H1 (cell line): ENCODE data around the gene ARHGEF7. TPM values are rescaled to one million over a fixed set of nuclear protein-coding genes. Genes with fewer than 3 reads are reported as not detected.
"Not testable (repeated sequence)": the region's sequence is repeated elsewhere in the genome, so short reads cannot be mapped to it uniquely, and the experiment has no call there.

ENCODE experiments used
- CTCF ChIA-PET: fragments of 300-600 bp; sonication (Branson Sonifier 250); formaldehyde crosslinking; loops from one replicate; lab custom pipeline; 2021; ENCODE audit not compliant: partially characterized antibody; lab: Charles Lee
- POLR2A ChIA-PET: fragments of 300-600 bp; sonication (Branson Sonifier 250); formaldehyde crosslinking; loops from one replicate; lab custom pipeline; 2021; ENCODE audit warnings: inconsistent platforms; ENCODE audit not compliant: partially characterized antibody; lab: Charles Lee
- DNase-seq, 2 experiments: peaks; one replicate each; pipeline versions ENCODE4 v3.0.0 to v3.0.0-alpha.2; 2010 to 2022; ENCODE audit warnings: low spot score in 2 of 2, low read depth in 1 of 2, mixed read lengths in 1 of 2
- FAIRE-seq: peaks from 2 replicates; lab custom pipeline; 2011; peaks lifted over from hg19 to GRCh38; lab: Jason Lieb, UNC
- H2AFZ ChIP-seq: 2 replicates; pipeline ENCODE4 v1.8.1; 2012; ENCODE audit warnings: low read length, inconsistent platforms
- H2AK5ac ChIP-seq: 2 replicates; pipeline ENCODE4 v1.6.1; 2013; ENCODE audit warnings: low read depth, low read length
- H2BK120ac ChIP-seq: replicated peaks from 2 replicates; pipeline ENCODE3; 2013; ENCODE audit warnings: low read depth, low read length, inconsistent platforms
- H2BK12ac ChIP-seq: 2 replicates; pipeline ENCODE4 v1.6.1; 2013; ENCODE audit warnings: low read depth, low read length
- H2BK15ac ChIP-seq: 2 replicates; pipeline ENCODE4 v1.6.1; 2013; ENCODE audit warnings: low read length
- H2BK20ac ChIP-seq: 2 replicates; pipeline ENCODE4 v1.6.1; 2013; ENCODE audit warnings: low read length
- H2BK5ac ChIP-seq: 2 replicates; pipeline ENCODE4 v1.6.1; 2013; ENCODE audit warnings: low read depth, low read length
- H3K14ac ChIP-seq: 2 replicates; pipeline ENCODE4 v1.6.1; 2013; ENCODE audit warnings: inconsistent platforms; ENCODE audit not compliant: insufficient read length
- H3K18ac ChIP-seq: 2 replicates; pipeline ENCODE4 v1.6.1; 2013; ENCODE audit warnings: low read length; ENCODE audit errors: extremely low read depth
- H3K23ac ChIP-seq: 2 replicates; pipeline ENCODE4 v1.6.1; 2013; ENCODE audit warnings: inconsistent platforms; ENCODE audit not compliant: insufficient read length
- H3K23me2 ChIP-seq: 2 replicates; pipeline ENCODE4 v1.6.1; 2013; ENCODE audit warnings: low read depth, low read length
- H3K27ac ChIP-seq: 2 replicates; pipeline ENCODE4 v1.6.1; 2011; ENCODE audit warnings: low read depth, low read length, inconsistent platforms
- H3K27me3 ChIP-seq, 4 experiments: replicated peaks in 1 of 4; 1 replicate in 1 of 4; 2 replicates in 3 of 4; pipeline versions ENCODE4 v1.6.1 to v1.8.1; 2011 to 2013; ENCODE audit warnings: low read length in 3 of 4, mild to moderate bottlenecking in 3 of 4, inconsistent platforms in 2 of 4, mixed read lengths in 2 of 4, moderate library complexity in 1 of 4; ENCODE audit not compliant: control insufficient read depth in 3 of 4, insufficient read depth in 3 of 4; ENCODE audit errors: extremely low read depth in 1 of 4
- H3K36me3 ChIP-seq, 4 experiments: 2 replicates each; pipeline versions ENCODE4 v1.6.1 to v1.8.1; 2011 to 2013; ENCODE audit warnings: mild to moderate bottlenecking in 4 of 4, low read length in 3 of 4, moderate library complexity in 2 of 4, control low read depth in 1 of 4, inconsistent platforms in 1 of 4; ENCODE audit not compliant: insufficient read depth in 4 of 4, control insufficient read depth in 2 of 4
- H3K4ac ChIP-seq: replicated peaks from 2 replicates; pipeline ENCODE3; 2013; ENCODE audit warnings: low read length, low read depth, mixed read lengths, inconsistent platforms; ENCODE audit not compliant: insufficient read length
- H3K4me1 ChIP-seq, 4 experiments: replicated peaks in 1 of 4; 1 replicate in 1 of 4; 2 replicates in 3 of 4; pipeline versions ENCODE4 v1.6.1 to v1.8.1; 2011 to 2013; ENCODE audit warnings: low read length in 3 of 4, inconsistent platforms in 2 of 4, mixed read lengths in 1 of 4; ENCODE audit not compliant: insufficient read depth in 4 of 4, control insufficient read depth in 3 of 4
- H3K4me2 ChIP-seq, 2 experiments: 2 replicates each; pipeline versions ENCODE4 v1.6.1 to v1.8.1; 2011 to 2013; ENCODE audit warnings: low read depth in 2 of 2, low read length in 2 of 2, control low read depth in 1 of 2, inconsistent platforms in 1 of 2, mild to moderate bottlenecking in 1 of 2; ENCODE audit not compliant: insufficient read depth in 1 of 2
- H3K4me3 ChIP-seq, 4 experiments: fragments of 200-600, 300-600 bp in 1 of 4; sonication (generic), shearing (Covaris generic), sonication (Bioruptor Twin) in 1 of 4; 2 replicates each; pipeline versions ENCODE4 v1.5.1 to v1.8.1; 2011 to 2016; ENCODE audit warnings: low read length in 4 of 4, low read depth in 3 of 4, control low read depth in 2 of 4, inconsistent platforms in 2 of 4, mild to moderate bottlenecking in 2 of 4, mixed read lengths in 1 of 4, moderate library complexity in 1 of 4; ENCODE audit not compliant: insufficient read depth in 2 of 4; ENCODE audit errors: extremely low read depth in 1 of 4
- H3K56ac ChIP-seq: replicated peaks from 2 replicates; pipeline ENCODE3; 2013; ENCODE audit warnings: low read depth, mild to moderate bottlenecking, mixed read lengths, low read length, inconsistent platforms; ENCODE audit not compliant: insufficient read length
- H3K79me1 ChIP-seq: 2 replicates; pipeline ENCODE4 v1.6.1; 2013; ENCODE audit warnings: low read depth, low read length, control low read depth
- H3K79me2 ChIP-seq, 2 experiments: 2 replicates each; pipeline versions ENCODE4 v1.6.1 to v1.8.1; 2012 to 2013; ENCODE audit warnings: low read length in 2 of 2, mild to moderate bottlenecking in 2 of 2, inconsistent platforms in 1 of 2; ENCODE audit not compliant: insufficient read depth in 2 of 2, control insufficient read depth in 1 of 2
- H3K9ac ChIP-seq, 4 experiments: replicated peaks in 1 of 4; 1 replicate in 1 of 4; 2 replicates in 3 of 4; pipeline versions ENCODE4 v1.6.1 to v1.8.1; 2011 to 2013; ENCODE audit warnings: low read depth in 3 of 4, low read length in 3 of 4, control low read depth in 2 of 4, mild to moderate bottlenecking in 2 of 4, moderate library complexity in 2 of 4, inconsistent platforms in 1 of 4; ENCODE audit errors: extremely low read depth in 1 of 4
- H3K9me3 ChIP-seq, 2 experiments: 2 replicates each; pipeline versions ENCODE4 v1.6.1 to v1.8.1; 2012 to 2013; ENCODE audit warnings: mild to moderate bottlenecking in 2 of 2, moderate library complexity in 2 of 2, control low read depth in 1 of 2, inconsistent platforms in 1 of 2, low read depth in 1 of 2, low read length in 1 of 2, mixed read lengths in 1 of 2; ENCODE audit not compliant: insufficient read depth in 2 of 2
- H4K20me1 ChIP-seq, 2 experiments: replicated peaks in 1 of 2; 2 replicates each; pipeline versions ENCODE3 to v1.8.1; 2011 to 2013; ENCODE audit warnings: inconsistent platforms in 2 of 2, low read length in 2 of 2, mild to moderate bottlenecking in 1 of 2; ENCODE audit not compliant: insufficient read depth in 2 of 2, control insufficient read depth in 1 of 2
- H4K5ac ChIP-seq: 2 replicates; pipeline ENCODE4 v1.6.1; 2013; ENCODE audit warnings: low read length, low read depth, mixed read lengths, inconsistent platforms; ENCODE audit not compliant: insufficient read length
- H4K8ac ChIP-seq: 2 replicates; pipeline ENCODE4 v1.8.0; 2013; ENCODE audit warnings: mild to moderate bottlenecking, moderate library complexity, low read length, inconsistent platforms; ENCODE audit not compliant: insufficient read depth; ENCODE audit errors: extremely low read depth
- H4K91ac ChIP-seq: replicated peaks from 2 replicates; pipeline ENCODE3; 2013; ENCODE audit warnings: low read length, mixed read lengths, inconsistent platforms; ENCODE audit not compliant: insufficient read length
- WGBS, 2 experiments: shearing (Covaris generic) in 1 of 2; methylation state at CpG; one replicate each; pipeline versions ENCODE4 v1.1.6 to v1.1.7; 2013 to 2015; ENCODE audit warnings: low lambda C conversion rate in 2 of 2, mixed read lengths in 2 of 2, inconsistent platforms in 1 of 2, low coverage in 1 of 2, missing lambda C conversion rate in 1 of 2; ENCODE audit not compliant: insufficient replicate concordance in 2 of 2, insufficient coverage in 1 of 2, insufficient read length in 1 of 2; ENCODE audit errors: extremely low coverage in 1 of 2, missing lambda C conversion rate in 1 of 2; 5-methylcytosine and 5-hydroxymethylcytosine counted together
- polyA plus RNA-seq, 7 experiments: library from polyadenylated mRNA; depleted of rRNA in 3 of 7; stranded (reverse) in 5 of 7; unstranded in 2 of 7; fragments of >200 nt in 5 of 7; fragments of 200-250 nt in 2 of 7; gene quantifications; 1 replicate in 5 of 7; 2 replicates in 1 of 7; 4 replicates in 1 of 7; pipeline versions ENCODE4 v1.2.1 to v1.2.3, GENCODE V29; 2011 to 2013; ENCODE audit warnings: missing spikeins in 2 of 7, mixed read lengths in 2 of 7
- total RNA-seq: library from RNA; stranded (reverse); fragmentation: NEBNext Ultra II Directional; extraction: Animal tissue kit (Norgen Biotek cat#: 25700); gene quantifications from 2 replicates; pipeline ENCODE4 v1.2.1, GENCODE V29; 2021

ARHGEF7 gene
- total and polyA plus RNA-seq, 2 of the 8 experiments (the other 6 are each of a cell fraction or from before 2014, with no cell fraction given), result 26.2 to 56.5 TPM

DNA sequence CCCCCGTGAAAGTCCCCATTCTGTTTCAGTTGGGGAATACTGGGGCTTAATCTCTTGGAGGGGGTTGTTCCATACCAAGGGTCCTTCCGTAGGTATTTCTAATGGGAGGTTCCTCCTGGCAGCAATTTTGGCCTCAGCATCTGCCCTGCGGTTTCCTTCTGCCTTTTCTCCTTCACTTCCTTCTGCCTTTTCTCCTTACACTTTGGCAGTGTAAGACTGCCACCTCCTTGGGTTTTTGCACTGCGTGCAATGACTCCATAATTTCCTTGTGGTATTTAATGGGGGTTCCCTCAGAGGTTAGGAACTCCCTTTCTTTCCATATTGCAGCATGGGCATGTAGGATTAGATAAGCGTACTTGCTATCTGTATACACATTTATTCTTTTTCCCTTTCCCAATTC, 78.1 kb downstream of the ARHGEF7 start:
- H3K18ac ChIP-seq, H3K36me3 ChIP-seq, H4K5ac ChIP-seq, H3K4me3 ChIP-seq, H3K27me3 ChIP-seq, H3K4me1 ChIP-seq, H2BK15ac ChIP-seq, H4K20me1 ChIP-seq, H2BK5ac ChIP-seq, H2BK20ac ChIP-seq, H3K56ac ChIP-seq, CTCF ChIA-PET, H3K9me3 ChIP-seq, H3K9ac ChIP-seq, H4K8ac ChIP-seq, H4K91ac ChIP-seq, H3K14ac ChIP-seq, H3K4me2 ChIP-seq, POLR2A ChIA-PET, DNase-seq, H3K79me1 ChIP-seq, H3K27ac ChIP-seq, H2AK5ac ChIP-seq, H2AFZ ChIP-seq, H3K4ac ChIP-seq, H3K23me2 ChIP-seq, H2BK12ac ChIP-seq, H2BK120ac ChIP-seq, FAIRE-seq, H3K23ac ChIP-seq: not testable (repeated sequence)
- WGBS, 2 experiments, result 86% methylated on average over 5 of the region's 5 CpGs; no CpG with 5 or more reads in 1 of the 2 experiments
- peaks cover 3 to 69% of the 10 kb centered on the region in 2 experiments; a peak in 3 of 4 replicates for H3K79me2 ChIP-seq

GRCh38 chr13:111194651-111195050, 79.5 kb downstream of the ARHGEF7 start:
- H3K36me3 ChIP-seq, H2BK120ac ChIP-seq, H3K9ac ChIP-seq, H3K4ac ChIP-seq, H2BK5ac ChIP-seq, H2BK12ac ChIP-seq, H3K27ac ChIP-seq, H4K91ac ChIP-seq, H4K5ac ChIP-seq, H4K20me1 ChIP-seq, H4K8ac ChIP-seq, POLR2A ChIA-PET, H2AK5ac ChIP-seq, FAIRE-seq, H3K4me2 ChIP-seq, H3K4me1 ChIP-seq, H3K4me3 ChIP-seq, H3K56ac ChIP-seq, H3K27me3 ChIP-seq, H2BK20ac ChIP-seq, H2AFZ ChIP-seq, H3K14ac ChIP-seq, H3K79me1 ChIP-seq, H3K9me3 ChIP-seq, H3K23ac ChIP-seq, H3K23me2 ChIP-seq, DNase-seq, H3K18ac ChIP-seq, H2BK15ac ChIP-seq: not testable (repeated sequence)
- peaks cover 0 to 67% of the 10 kb centered on the region in 2 experiments; a peak in 2 of 4 replicates for H3K79me2 ChIP-seq
- WGBS, 2 experiments, result 86% methylated on average over 2 of the region's 2 CpGs; no CpG with 5 or more reads in 1 of the 2 experiments
- CTCF ChIA-PET, result interaction anchor here (1.0 to 1.7 kb wide), 2 partner anchors 21 to 150 kb away, joined by 3 read pairs; no protein-coding TSS in a partner anchor
